Osteocyte (in vitro differentiated cells): ENCODE results near the gene DROSHA. TPM values are rescaled to one million over a fixed set of nuclear protein-coding genes. Genes with fewer than 3 reads are reported as not detected.

ENCODE experiments used
- DNase-seq: peaks from one replicate; pipeline ENCODE4 v3.0.0; 2021; ENCODE audit warnings: mixed read lengths; ENCODE audit not compliant: unreplicated experiment; ENCODE audit errors: extremely low spot score
- H3K27ac Mint-ChIP-seq: one replicate; pipeline ENCODE4 v1.8.0; 2021; ENCODE audit warnings: mild to moderate bottlenecking, mixed read lengths; ENCODE audit not compliant: unreplicated experiment
- H3K27me3 Mint-ChIP-seq: one replicate; pipeline ENCODE4 v1.8.0; 2021; ENCODE audit warnings: mixed read lengths; ENCODE audit not compliant: unreplicated experiment
- H3K36me3 Mint-ChIP-seq: one replicate; pipeline ENCODE4 v1.8.0; 2021; ENCODE audit warnings: mixed read lengths; ENCODE audit not compliant: unreplicated experiment
- H3K4me1 Mint-ChIP-seq: one replicate; pipeline ENCODE4 v1.8.0; 2021; ENCODE audit warnings: mixed read lengths; ENCODE audit not compliant: unreplicated experiment
- H3K4me3 Mint-ChIP-seq: one replicate; pipeline ENCODE4 v1.8.0; 2021; ENCODE audit warnings: mild to moderate bottlenecking, moderate library complexity, mixed read lengths; ENCODE audit not compliant: unreplicated experiment
- H3K9me3 Mint-ChIP-seq: one replicate; pipeline ENCODE4 v1.8.0; 2021; ENCODE audit warnings: mixed read lengths; ENCODE audit not compliant: unreplicated experiment
- CTCF ChIP-seq: fragments of 200-600 bp; sonication (generic); IDR thresholded peaks from 2 replicates; pipeline ENCODE4 v1.5.0; 2021; ENCODE audit warnings: antibody characterized with exemption, mild to moderate bottlenecking, moderate library complexity
- total RNA-seq: library from RNA; stranded (reverse); gene quantifications from 2 replicates; pipeline ENCODE4 v1.2.1, GENCODE V29; 2021

The DROSHA gene
- total RNA-seq, 1 donor from 2014 or later = 70.9 TPM

GRCh38 chr5:31464081-31464480 lies 67.8 kb downstream of the DROSHA start:
- H3K36me3 Mint-ChIP-seq = peaks cover 70% of the 10 kb centered on the region
- H3K4me1 Mint-ChIP-seq = no peaks in the 10 kb centered on the region
- H3K27me3 Mint-ChIP-seq = no peaks in the 10 kb centered on the region
- no peak overlapping the region for H3K4me3 Mint-ChIP-seq
- DNase-seq = no peak
- peaks cover 10% of the 10 kb centered on the region for H3K9me3 Mint-ChIP-seq
- H3K27ac Mint-ChIP-seq = no peak overlapping the region
- no peak for TF ChIP-seq CTCF

- H3K4me3 Mint-ChIP-seq = no peak overlapping the region
- H3K27me3 Mint-ChIP-seq = no peaks in the 10 kb centered on the region
- no peaks in the 10 kb centered on the region for H3K4me1 Mint-ChIP-seq
- no peak overlapping the region for H3K27ac Mint-ChIP-seq
- no peak for TF ChIP-seq CTCF
- no peak for DNase-seq
- peaks cover 10% of the 10 kb centered on the region for H3K9me3 Mint-ChIP-seq
- peaks cover 72% of the 10 kb centered on the region for H3K36me3 Mint-ChIP-seq
These were observed 68.5 kb downstream of the DROSHA start for GRCh38 chr5:31463351-31463750.

GRCh38 chr5:31459594-31459993 lies 72.3 kb downstream of the DROSHA start:
- Mint-ChIP-seq H3K36me3 (peaks cover 77% of the 10 kb centered on the region), H3K4me1 (no peaks in the 10 kb centered on the region), H3K9me3 (peaks cover 16% of the 10 kb centered on the region), H3K4me3 (no peak overlapping the region), H3K27me3 (no peaks in the 10 kb centered on the region), H3K27ac (no peak overlapping the region)
- DNase-seq = no peak
- no peak for TF ChIP-seq CTCF

- no peak for DNase-seq
- Mint-ChIP-seq H3K4me3 (no peak overlapping the region), H3K4me1 (no peaks in the 10 kb centered on the region), H3K27ac (no peak overlapping the region), H3K36me3 (peaks cover 62% of the 10 kb centered on the region), H3K9me3 (peaks cover 22% of the 10 kb centered on the region), H3K27me3 (no peaks in the 10 kb centered on the region)
- no peak for TF ChIP-seq CTCF
These were observed 76.7 kb downstream of the DROSHA start for GRCh38 chr5:31455172-31455571.

GRCh38 chr5:31453522-31453921 lies 78.4 kb downstream of the DROSHA start:
- Mint-ChIP-seq H3K27ac (no peak overlapping the region), H3K4me1 (peaks cover 7% of the 10 kb centered on the region), H3K4me3 (no peak overlapping the region), H3K9me3 (peaks cover 20% of the 10 kb centered on the region), H3K27me3 (no peaks in the 10 kb centered on the region), H3K36me3 (peaks cover 69% of the 10 kb centered on the region)
- DNase-seq = no peak
- TF ChIP-seq CTCF = no peak
